CD4-positive, alpha-beta T cell (primary cell): Measurements from ENCODE around the gene RHBDD3. TPM values are rescaled to one million over a fixed set of nuclear protein-coding genes. Genes with fewer than 3 reads are reported as not detected.

Experiments
- ATAC-seq: fragments of 200-7000 bp; cut with Tn5 transposase; one replicate; pipeline ENCODE4 v1.10.0; 2022; ENCODE audit warnings: mild to moderate bottlenecking; ENCODE audit not compliant: poor library complexity
- CTCF ChIA-PET: fragments of 350-600 bp; sonication (Branson Sonifier 250); formaldehyde crosslinking; loops from one replicate; lab custom pipeline; 2021; ENCODE audit warnings: antibody characterized with exemption, inconsistent platforms; lab: Charles Lee
- POLR2A ChIA-PET: fragments of 350-600 bp; sonication (Branson Sonifier 250); formaldehyde crosslinking; loops from one replicate; lab custom pipeline; 2021; ENCODE audit warnings: antibody characterized with exemption, inconsistent platforms; lab: Charles Lee
- DNase-seq, 14 experiments: peaks; one replicate each; pipeline ENCODE4 v3.0.0-alpha.2; 2013 to 2020; ENCODE audit warnings: mixed read lengths in 2 of 14
- H3K27ac ChIP-seq, 2 donors: one replicate each; pipeline versions ENCODE4 v1.5.1 to v1.7.0; 2013; ENCODE audit warnings: low read length in 2 of 2, low read depth in 1 of 2, mild to moderate bottlenecking in 1 of 2
- H3K27me3 ChIP-seq, 2 experiments: 1 replicate in 1 of 2; 2 replicates in 1 of 2; pipeline versions ENCODE4 v1.6.1 to v1.7.0; 2013; ENCODE audit warnings: low read length in 2 of 2, control low read depth in 1 of 2, mild to moderate bottlenecking in 1 of 2, moderate library complexity in 1 of 2; ENCODE audit not compliant: insufficient read depth in 2 of 2, control insufficient read depth in 1 of 2
- H3K36me3 ChIP-seq: one replicate; pipeline ENCODE4 v1.6.1; 2013; ENCODE audit warnings: low read length, control low read depth; ENCODE audit not compliant: insufficient read depth
- H3K4me1 ChIP-seq: one replicate; pipeline ENCODE4 v1.6.1; 2013; ENCODE audit warnings: low read length, control low read depth; ENCODE audit not compliant: insufficient read depth
- H3K4me3 ChIP-seq: one replicate; pipeline ENCODE4 v1.5.1; 2013; ENCODE audit warnings: mild to moderate bottlenecking, low read length, moderate library complexity
- H3K9me3 ChIP-seq, 2 experiments: 1 replicate in 1 of 2; 2 replicates in 1 of 2; pipeline versions ENCODE4 v1.6.1 to v1.7.0; 2013; ENCODE audit warnings: low read length in 2 of 2, mild to moderate bottlenecking in 2 of 2, control low read depth in 1 of 2, moderate library complexity in 1 of 2; ENCODE audit not compliant: control insufficient read depth in 1 of 2, insufficient read depth in 1 of 2
- H3K27ac Mint-ChIP-seq: one replicate; pipeline ENCODE4 v1.8.0; 2020; ENCODE audit warnings: mixed read lengths
- H3K27me3 Mint-ChIP-seq: one replicate; pipeline ENCODE4 v1.8.0; 2021; ENCODE audit warnings: mixed read lengths
- H3K36me3 Mint-ChIP-seq: one replicate; pipeline ENCODE4 v1.8.0; 2021; ENCODE audit warnings: low read depth, mixed read lengths
- H3K4me1 Mint-ChIP-seq: one replicate; pipeline ENCODE4 v1.8.0; 2021; ENCODE audit warnings: low read depth, mixed read lengths
- H3K4me3 Mint-ChIP-seq: one replicate; pipeline ENCODE4 v1.8.0; 2020; ENCODE audit warnings: mild to moderate bottlenecking, mixed read lengths
- H3K9me3 Mint-ChIP-seq: one replicate; pipeline ENCODE4 v1.8.0; 2020; ENCODE audit warnings: mixed read lengths
- CTCF ChIP-seq: fragments of 200-600 bp; IDR thresholded peaks from one replicate; pipeline ENCODE4 v1.8.0; 2022; ENCODE audit warnings: antibody characterized with exemption, mild to moderate bottlenecking
- intact Hi-C, 2 experiments: fragments of 100-400 bp; cut with DNase I in 1 of 2; cut with micrococcal nuclease in 1 of 2; formaldehyde crosslinking; loops; one replicate each; pipeline versions ENCODE4 v1.15.1 to v1.9.0; 2023 to 2025; cut with DNase I, micrococcal nuclease
- total RNA-seq, 174 experiments: library from RNA in 2 of 174; stranded (reverse) in 2 of 174; gene quantifications; one replicate each; pipeline ENCODE4 v1.2.3 and lab custom pipeline; 2021 to 2026

Gene RHBDD3
- total RNA-seq, 2 experiments from 2014 or later, result 9.0 to 11.7 TPM

GRCh38 chr22:29292379-29292778 is 24.6 kb upstream of the RHBDD3 start:
- Histone ChIP-seq H3K4me3 (no peak overlapping the region), H3K27ac (no peak overlapping the region), H3K9me3 (no peaks in the 10 kb centered on the region), H3K36me3 (peaks cover 98% of the 10 kb centered on the region), H3K4me1 (no peaks in the 10 kb centered on the region), H3K27me3 (no peaks in the 10 kb centered on the region)
- CTCF ChIA-PET, result interaction anchor here (0.7 kb wide), 1 partner anchor 1426 kb away, joined by 3 read pairs; no protein-coding TSS in a partner anchor
- H3K27me3 Mint-ChIP-seq, result no peaks in the 10 kb centered on the region
- no peak for DNase-seq
- ATAC-seq, result no peak
- no peak for TF ChIP-seq CTCF
- no peak overlapping the region for H3K4me3 Mint-ChIP-seq
- peaks cover 20% of the 10 kb centered on the region for H3K4me1 Mint-ChIP-seq
- H3K9me3 Mint-ChIP-seq, result no peaks in the 10 kb centered on the region
- intact Hi-C loops, result no loop called here
- H3K27ac Mint-ChIP-seq, result no peak overlapping the region
- POLR2A ChIA-PET, result no interaction called here
- peaks cover 96% of the 10 kb centered on the region for H3K36me3 Mint-ChIP-seq

DNA sequence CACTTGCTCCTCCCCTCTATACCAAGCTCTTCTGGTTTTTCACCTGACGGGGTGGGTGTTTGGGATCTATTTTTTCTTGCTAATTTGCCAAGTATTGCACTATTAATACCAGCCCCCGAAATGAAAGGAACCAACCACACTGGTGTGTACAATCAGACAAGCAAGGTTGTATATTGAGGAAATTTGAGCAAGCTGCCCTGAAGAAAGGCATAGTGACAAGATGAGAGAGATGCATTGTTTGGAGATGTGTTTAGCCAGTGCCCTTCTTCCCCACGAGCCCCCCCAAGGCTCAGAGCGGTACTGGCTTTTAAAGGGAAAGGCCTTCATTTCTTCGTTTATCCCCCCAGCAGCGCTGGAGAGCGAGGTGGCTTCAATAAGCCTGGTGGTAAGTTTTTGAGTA is 23.4 kb upstream of the RHBDD3 start:
- DNase-seq (no peak), ATAC-seq (no peak)
- H3K36me3 Mint-ChIP-seq, result peaks cover 96% of the 10 kb centered on the region
- no peaks in the 10 kb centered on the region for H3K27me3 Mint-ChIP-seq
- peaks cover 26% of the 10 kb centered on the region for H3K4me1 Mint-ChIP-seq
- no peak overlapping the region for H3K4me3 Mint-ChIP-seq
- Histone ChIP-seq H3K27ac (no peak overlapping the region), H3K9me3 (no peaks in the 10 kb centered on the region), H3K36me3 (peaks cover 98% of the 10 kb centered on the region), H3K4me1 (no peaks in the 10 kb centered on the region), H3K4me3 (no peak overlapping the region), H3K27me3 (no peaks in the 10 kb centered on the region)
- H3K9me3 Mint-ChIP-seq, result no peaks in the 10 kb centered on the region
- intact Hi-C loops, result no loop called here
- ChIA-PET CTCF (no interaction called here), POLR2A (no interaction called here)
- TF ChIP-seq CTCF, result no peak
- H3K27ac Mint-ChIP-seq, result no peak overlapping the region

- Histone ChIP-seq H3K4me1 (no peaks in the 10 kb centered on the region), H3K36me3 (peaks cover 95% of the 10 kb centered on the region), H3K27me3 (no peaks in the 10 kb centered on the region), H3K4me3 (no peak overlapping the region), H3K9me3 (no peaks in the 10 kb centered on the region), H3K27ac (no peak overlapping the region)
- DNase-seq, result peak in 1 of 14 experiments; percentile 15
- Mint-ChIP-seq H3K4me3 (no peak overlapping the region), H3K27ac (no peak overlapping the region), H3K9me3 (no peaks in the 10 kb centered on the region), H3K27me3 (no peaks in the 10 kb centered on the region), H3K36me3 (peaks cover 96% of the 10 kb centered on the region), H3K4me1 (peaks cover 26% of the 10 kb centered on the region)
- CTCF ChIA-PET, result no interaction called here
- no peak for TF ChIP-seq CTCF
- intact Hi-C loops, result no loop called here
- POLR2A ChIA-PET, result no interaction called here
- no peak for ATAC-seq
These were observed 22.3 kb upstream of the RHBDD3 start for GRCh38 chr22:29290061-29290460.
